Nephron progenitor cell (in vitro differentiated cells): ENCODE measurements around the gene WDR62.

ENCODE experiments used
- DNase-seq: peaks from one replicate; pipeline ENCODE4 v3.0.0; 2021
- H3K27ac Mint-ChIP-seq: 2 replicates; pipeline ENCODE4 v1.8.0; 2021; ENCODE audit warnings: mild to moderate bottlenecking, moderate library complexity, mixed read lengths
- H3K27me3 Mint-ChIP-seq: 2 replicates; pipeline ENCODE4 v1.8.0; 2021; ENCODE audit warnings: mild to moderate bottlenecking, low read depth, mixed read lengths; ENCODE audit not compliant: poor library complexity
- H3K36me3 Mint-ChIP-seq: 2 replicates; pipeline ENCODE4 v1.8.0; 2021; ENCODE audit warnings: low read depth, mixed read lengths
- H3K4me1 Mint-ChIP-seq: 2 replicates; pipeline ENCODE4 v1.8.0; 2021; ENCODE audit warnings: mixed read lengths
- H3K4me3 Mint-ChIP-seq: 2 replicates; pipeline ENCODE4 v1.8.0; 2021; ENCODE audit warnings: mild to moderate bottlenecking, moderate library complexity, mixed read lengths
- H3K9me3 Mint-ChIP-seq: 2 replicates; pipeline ENCODE4 v1.8.0; 2021; ENCODE audit warnings: mild to moderate bottlenecking, moderate library complexity, mixed read lengths
- TF ChIP-seq, protein P1 (sequence below): fragments of 200-600 bp; sonication (generic); IDR thresholded peaks from 2 replicates; pipeline ENCODE4 v1.5.0; 2021; ENCODE audit warnings: antibody characterized with exemption

WDR62 gene

DNA sequence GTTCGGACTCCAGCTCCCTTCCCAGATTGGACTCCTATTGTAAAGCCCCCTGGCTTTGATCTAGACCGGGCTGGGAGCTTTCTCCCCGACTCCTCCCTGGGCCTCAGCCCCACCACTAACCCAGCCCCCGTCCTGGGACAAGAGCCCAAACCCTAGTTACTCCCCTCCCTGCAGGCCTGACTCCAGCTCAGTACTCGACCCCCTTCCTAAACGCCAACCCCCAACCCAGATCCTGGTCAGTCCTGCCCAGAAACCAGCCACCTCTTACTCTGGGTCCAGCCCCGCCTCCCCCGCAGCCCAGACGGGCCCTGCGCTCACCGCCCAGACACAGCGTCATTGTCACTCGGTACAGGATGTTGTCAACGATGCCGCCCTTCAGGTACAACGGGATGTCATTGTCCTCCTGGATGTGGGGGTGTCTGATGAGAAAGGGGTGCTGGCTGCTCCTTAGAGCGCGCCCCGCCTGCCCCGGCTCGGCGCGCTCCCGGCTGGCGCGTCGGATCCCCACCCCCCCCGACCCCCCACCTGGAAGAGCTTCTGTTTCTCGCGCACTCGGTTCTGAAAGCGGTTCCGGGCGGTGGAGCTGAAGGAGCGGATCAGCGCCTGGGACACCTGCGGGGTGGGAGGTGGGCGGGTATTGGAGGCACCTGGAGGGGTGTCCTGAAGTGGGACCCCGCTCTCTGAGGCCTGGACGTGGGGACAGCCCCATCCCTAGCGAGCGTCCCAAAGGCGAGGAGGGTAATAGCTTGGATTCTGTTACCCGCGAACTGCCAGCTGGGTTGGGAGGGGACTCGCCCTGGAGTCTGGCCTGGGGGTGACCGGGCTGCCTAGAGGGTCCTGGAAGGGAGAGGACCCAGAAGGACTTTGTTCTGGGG is 96.7 kb downstream of the WDR62 start:
- no peak for DNase-seq
- TF ChIP-seq, protein P1, sequence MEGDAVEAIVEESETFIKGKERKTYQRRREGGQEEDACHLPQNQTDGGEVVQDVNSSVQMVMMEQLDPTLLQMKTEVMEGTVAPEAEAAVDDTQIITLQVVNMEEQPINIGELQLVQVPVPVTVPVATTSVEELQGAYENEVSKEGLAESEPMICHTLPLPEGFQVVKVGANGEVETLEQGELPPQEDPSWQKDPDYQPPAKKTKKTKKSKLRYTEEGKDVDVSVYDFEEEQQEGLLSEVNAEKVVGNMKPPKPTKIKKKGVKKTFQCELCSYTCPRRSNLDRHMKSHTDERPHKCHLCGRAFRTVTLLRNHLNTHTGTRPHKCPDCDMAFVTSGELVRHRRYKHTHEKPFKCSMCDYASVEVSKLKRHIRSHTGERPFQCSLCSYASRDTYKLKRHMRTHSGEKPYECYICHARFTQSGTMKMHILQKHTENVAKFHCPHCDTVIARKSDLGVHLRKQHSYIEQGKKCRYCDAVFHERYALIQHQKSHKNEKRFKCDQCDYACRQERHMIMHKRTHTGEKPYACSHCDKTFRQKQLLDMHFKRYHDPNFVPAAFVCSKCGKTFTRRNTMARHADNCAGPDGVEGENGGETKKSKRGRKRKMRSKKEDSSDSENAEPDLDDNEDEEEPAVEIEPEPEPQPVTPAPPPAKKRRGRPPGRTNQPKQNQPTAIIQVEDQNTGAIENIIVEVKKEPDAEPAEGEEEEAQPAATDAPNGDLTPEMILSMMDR, result no peak
- peaks cover 49% of the 10 kb centered on the region for H3K36me3 Mint-ChIP-seq

DNA sequence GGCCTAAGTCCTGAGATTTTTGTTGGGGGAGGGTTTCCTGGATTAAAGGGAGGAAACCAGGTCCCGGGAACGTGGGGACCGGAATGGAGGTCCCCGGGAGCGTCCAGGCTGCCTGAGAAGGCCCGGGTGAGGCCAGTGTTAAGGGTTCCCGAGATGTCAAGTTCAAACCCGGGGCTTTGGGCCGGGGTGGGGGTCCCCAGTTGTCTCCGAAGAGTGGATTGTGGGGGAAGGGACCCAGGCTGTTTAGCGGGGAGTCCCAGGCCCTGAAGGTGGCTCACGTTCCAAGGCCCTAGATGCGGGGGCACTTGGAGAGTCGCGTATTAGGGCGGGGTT is 97.3 kb downstream of the WDR62 start:
- Mint-ChIP-seq H3K27ac (no peak overlapping the region), H3K36me3 (peaks cover 43% of the 10 kb centered on the region), H3K27me3 (no peaks in the 10 kb centered on the region), H3K9me3 (no peaks in the 10 kb centered on the region), H3K4me3 (no peak overlapping the region), H3K4me1 (peaks cover 21% of the 10 kb centered on the region)
- no peak for DNase-seq
- TF ChIP-seq, protein P1, result no peak

More for the DNA sequence above, 96.7 kb downstream of the WDR62 start:
- H3K4me3 Mint-ChIP-seq, result no peak overlapping the region
- peaks cover 15% of the 10 kb centered on the region for H3K4me1 Mint-ChIP-seq
- no peaks in the 10 kb centered on the region for H3K27me3 Mint-ChIP-seq
- no peak overlapping the region for H3K27ac Mint-ChIP-seq
- no peaks in the 10 kb centered on the region for H3K9me3 Mint-ChIP-seq

DNA sequence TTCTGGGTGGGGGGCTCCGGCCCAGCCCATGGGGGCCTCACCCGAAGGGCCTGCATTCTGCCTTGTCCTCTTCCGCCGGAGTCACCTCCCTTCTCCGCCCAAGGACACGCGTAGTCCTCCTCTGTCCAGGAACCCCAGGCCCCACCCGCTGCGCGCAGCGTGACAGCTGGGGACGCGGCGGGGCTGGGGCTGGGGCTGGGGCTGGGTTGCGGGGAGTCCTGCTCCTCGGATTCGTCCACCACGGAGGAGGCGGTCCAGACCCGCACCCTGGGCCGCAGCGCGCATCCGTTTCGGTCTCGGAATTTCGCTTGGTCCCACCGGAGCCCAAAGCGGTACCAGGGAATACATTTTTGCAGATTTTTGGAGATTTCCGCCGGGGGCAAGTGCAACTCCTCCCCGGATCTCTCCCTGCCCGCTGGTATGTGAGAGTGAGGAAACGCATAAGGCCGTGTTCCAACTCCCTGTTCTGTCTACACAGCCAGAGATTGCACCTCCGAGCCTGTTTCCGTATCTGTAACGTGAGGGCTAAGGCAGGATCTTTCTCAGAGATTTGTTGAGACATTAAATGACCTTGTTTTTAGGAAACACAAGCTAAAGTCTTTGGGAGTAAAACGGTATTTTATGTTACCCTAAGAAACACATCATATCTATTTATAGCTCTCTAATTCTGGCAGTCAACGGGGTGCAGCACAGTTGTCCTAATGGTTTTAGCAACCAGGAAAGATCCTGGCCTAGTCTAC is 97.8 kb downstream of the WDR62 start, which contains the start of gene COX7A1:
COX7A1 (minus strand) TSS at position 96 of the 740 bp plus-strand sequence; CDS start at position 56, 40 bp downstream.
- no peak within 1 kb of the TSS for H3K4me3 Mint-ChIP-seq
- DNase-seq, result no peak
- no peaks in the 10 kb centered on the region for H3K27me3 Mint-ChIP-seq
- H3K27ac Mint-ChIP-seq, result peak within 1 kb of the TSS; percentile 45
- no peaks in the 10 kb centered on the region for H3K9me3 Mint-ChIP-seq
- TF ChIP-seq, protein P1, result no peak
- peaks cover 39% of the 10 kb centered on the region for H3K36me3 Mint-ChIP-seq
- peaks cover 26% of the 10 kb centered on the region for H3K4me1 Mint-ChIP-seq

DNA sequence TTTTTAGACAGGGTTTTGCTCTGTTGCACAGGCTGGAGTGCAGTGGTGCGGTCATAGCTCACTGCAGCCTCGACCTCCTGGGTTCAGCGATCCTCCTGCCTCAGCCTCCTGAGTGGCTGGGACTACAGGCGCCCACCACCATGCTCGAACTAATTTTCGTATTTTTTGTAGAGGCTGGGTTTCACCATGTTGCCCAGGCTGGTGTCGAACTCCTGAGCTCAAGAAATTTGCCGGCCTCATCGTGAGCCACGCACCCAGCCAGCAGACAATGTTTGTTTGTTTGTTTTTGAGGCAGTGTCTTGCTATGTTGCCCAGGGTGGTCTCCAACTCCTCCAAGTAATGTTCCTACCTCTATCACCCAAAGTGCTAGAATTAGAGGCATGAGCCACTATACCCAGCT is 98.4 kb downstream of the WDR62 start:
- DNase-seq, result no peak
- no peak overlapping the region for H3K4me3 Mint-ChIP-seq
- H3K27ac Mint-ChIP-seq, result no peak overlapping the region
- peaks cover 32% of the 10 kb centered on the region for H3K4me1 Mint-ChIP-seq
- peaks cover 35% of the 10 kb centered on the region for H3K36me3 Mint-ChIP-seq
- no peaks in the 10 kb centered on the region for H3K27me3 Mint-ChIP-seq
- TF ChIP-seq, protein P1, result no peak
- H3K9me3 Mint-ChIP-seq, result no peaks in the 10 kb centered on the region
